A549 (cell line): ENCODE results near the gene MYH9.

Experiments used
- CTCF ChIP-seq: fragments of >200 bp; sonication (Bioruptor Twin); formaldehyde crosslinking; IDR thresholded peaks from 3 replicates; pipeline ENCODE4 v1.5.1; 2016
- MAX ChIP-seq: IDR thresholded peaks from 2 replicates; pipeline ENCODE4 v1.6.1; 2012
- POLR2A ChIP-seq: IDR thresholded peaks from 2 replicates; pipeline ENCODE4 v1.6.1; 2012; ENCODE audit warnings: mild to moderate bottlenecking, low read length
- SMC3 ChIP-seq: fragments of >200 bp; sonication (Bioruptor Twin); formaldehyde crosslinking; IDR thresholded peaks from 3 replicates; pipeline ENCODE4 v1.6.1; 2018; ENCODE audit warnings: inconsistent platforms

DNA sequence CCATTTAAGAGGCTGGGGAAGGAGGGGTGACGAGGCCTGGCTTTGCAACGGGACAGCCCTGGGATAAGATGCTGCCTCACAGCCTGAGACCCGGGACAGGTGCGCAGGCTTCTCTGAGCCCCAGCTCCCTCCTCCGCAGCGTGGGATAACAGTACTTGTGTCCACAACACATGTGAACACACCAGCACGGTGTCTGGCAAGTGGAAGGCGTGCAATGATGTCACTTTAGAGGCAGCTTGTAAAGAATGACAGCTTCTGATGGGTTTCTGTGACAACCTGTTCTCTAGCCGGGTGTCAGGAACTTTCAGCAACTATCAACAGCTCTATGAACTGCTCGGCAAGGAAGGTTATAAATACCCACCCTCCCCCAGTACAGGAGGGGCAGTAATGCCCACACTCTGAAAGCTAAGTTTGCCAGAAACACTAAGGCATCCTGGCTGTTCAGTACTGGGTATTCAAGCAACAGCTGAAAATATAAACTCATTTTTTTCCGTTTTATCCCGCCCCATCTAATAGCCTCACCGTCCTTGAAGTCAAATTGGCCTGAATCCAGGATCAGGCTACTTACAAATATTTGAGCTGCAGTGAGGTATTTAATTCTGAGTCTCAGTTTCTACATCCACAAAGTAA, 59.7 kb downstream of the MYH9 start:
- TF ChIP-seq MAX (no peak), POLR2A (no peak), CTCF (no peak), SMC3 (no peak)
